MM.1S (cell line): ENCODE results near the gene FBLN2.

ENCODE experiments used
- DNase-seq: peaks from one replicate; pipeline ENCODE4 v3.0.0-alpha.2; 2015
- H2AFZ ChIP-seq: fragments of 300-600 bp; sonication (generic); 2 replicates; pipeline ENCODE4 v1.6.0; 2016; ENCODE audit warnings: antibody characterized with exemption, low read length
- H3F3A ChIP-seq: fragments of 300-600 bp; sonication (generic); 2 replicates; pipeline ENCODE4 v1.6.1; 2016; ENCODE audit warnings: mild to moderate bottlenecking, antibody characterized with exemption, low read length, moderate library complexity, mixed read lengths; ENCODE audit not compliant: insufficient read depth
- H3K27ac ChIP-seq: fragments of 300-600 bp; sonication (generic); 2 replicates; pipeline ENCODE4 v1.5.1; 2016; ENCODE audit warnings: mild to moderate bottlenecking, low read length
- H3K27me3 ChIP-seq: fragments of 300-600 bp; sonication (generic); replicated peaks from 2 replicates; pipeline ENCODE4 v1.6.0; 2016; ENCODE audit warnings: low read length; ENCODE audit not compliant: insufficient read depth
- H3K36me3 ChIP-seq: fragments of 300-600 bp; sonication (generic); replicated peaks from 2 replicates; pipeline ENCODE4 v1.6.1; 2016; ENCODE audit warnings: mild to moderate bottlenecking, low read length, mixed read lengths; ENCODE audit not compliant: insufficient read depth
- H3K4me1 ChIP-seq: fragments of 300-600 bp; sonication (generic); 2 replicates; pipeline ENCODE4 v1.6.1; 2016; ENCODE audit warnings: low read length, mixed read lengths
- H3K4me2 ChIP-seq: fragments of 300-600 bp; sonication (generic); 2 replicates; pipeline ENCODE4 v1.6.0; 2016; ENCODE audit warnings: low read depth, low read length
- H3K4me3 ChIP-seq: fragments of 300-600 bp; sonication (generic); 2 replicates; pipeline ENCODE4 v1.5.1; 2016; ENCODE audit warnings: low read length, mixed read lengths
- H3K79me2 ChIP-seq: fragments of 300-600 bp; sonication (generic); 2 replicates; pipeline ENCODE4 v1.6.1; 2016; ENCODE audit warnings: mixed run types, low read length, mixed read lengths
- H3K9ac ChIP-seq: fragments of 300-600 bp; sonication (generic); 2 replicates; pipeline ENCODE4 v1.6.1; 2016; ENCODE audit warnings: low read length, mixed read lengths
- H3K9me2 ChIP-seq: fragments of 300-600 bp; sonication (generic); replicated peaks from 2 replicates; pipeline ENCODE4 v1.6.1; 2016; ENCODE audit warnings: mild to moderate bottlenecking, low read length, mixed read lengths; ENCODE audit not compliant: insufficient read depth
- H3K9me3 ChIP-seq: fragments of 300-600 bp; sonication (generic); replicated peaks from 2 replicates; pipeline ENCODE4 v1.6.1; 2016; ENCODE audit warnings: mild to moderate bottlenecking, low read length, mixed read lengths; ENCODE audit not compliant: insufficient read depth
- H4K20me1 ChIP-seq: fragments of 300-600 bp; sonication (generic); 2 replicates; pipeline ENCODE4 v1.6.1; 2016; ENCODE audit warnings: mild to moderate bottlenecking, low read length, moderate library complexity, mixed read lengths; ENCODE audit not compliant: insufficient read depth
- EZH2 ChIP-seq: fragments of 300-600 bp; sonication (generic); optimal IDR thresholded peaks from 2 replicates; pipeline ENCODE3; 2017; ENCODE audit warnings: low read depth, mild to moderate bottlenecking, antibody characterized with exemption, low read length, mixed read lengths
- EZH2phosphoT487 ChIP-seq: fragments of 300-600 bp; sonication (generic); IDR thresholded peaks from 2 replicates; pipeline ENCODE4 v1.6.1; 2018; ENCODE audit warnings: antibody characterized with exemption, low read length
- TF ChIP-seq, protein P1 (sequence below): fragments of 300-600 bp; sonication (generic); IDR thresholded peaks from 2 replicates; pipeline ENCODE4 v1.5.1; 2016; ENCODE audit warnings: antibody characterized with exemption, low read length, mixed read lengths

FBLN2 gene

GRCh38 chr3:13501056-13501455 lies 47.9 kb upstream of the FBLN2 start:
- Histone ChIP-seq H3K4me3 (no peak overlapping the region), H3K9me2 (no peaks in the 10 kb centered on the region), H2AFZ (no peak overlapping the region), H3K4me1 (0 out of 2 replicates have a peak, but pooled peaks cover 3% of the 10 kb centered on the region), H3K4me2 (no peak overlapping the region), H3K36me3 (no peaks in the 10 kb centered on the region), H3K9me3 (no peaks in the 10 kb centered on the region), H3K79me2 (no peaks in the 10 kb centered on the region), H4K20me1 (no peaks in the 10 kb centered on the region), H3K27ac (no peak overlapping the region), H3F3A (peaks cover 3% of the 10 kb centered on the region; the same call in 1 of the 2 replicates), H3K27me3 (peaks cover 47% of the 10 kb centered on the region), H3K9ac (no peak overlapping the region)
- TF ChIP-seq EZH2 (no peak), EZH2phosphoT487 (no peak)
- TF ChIP-seq, protein P1, sequence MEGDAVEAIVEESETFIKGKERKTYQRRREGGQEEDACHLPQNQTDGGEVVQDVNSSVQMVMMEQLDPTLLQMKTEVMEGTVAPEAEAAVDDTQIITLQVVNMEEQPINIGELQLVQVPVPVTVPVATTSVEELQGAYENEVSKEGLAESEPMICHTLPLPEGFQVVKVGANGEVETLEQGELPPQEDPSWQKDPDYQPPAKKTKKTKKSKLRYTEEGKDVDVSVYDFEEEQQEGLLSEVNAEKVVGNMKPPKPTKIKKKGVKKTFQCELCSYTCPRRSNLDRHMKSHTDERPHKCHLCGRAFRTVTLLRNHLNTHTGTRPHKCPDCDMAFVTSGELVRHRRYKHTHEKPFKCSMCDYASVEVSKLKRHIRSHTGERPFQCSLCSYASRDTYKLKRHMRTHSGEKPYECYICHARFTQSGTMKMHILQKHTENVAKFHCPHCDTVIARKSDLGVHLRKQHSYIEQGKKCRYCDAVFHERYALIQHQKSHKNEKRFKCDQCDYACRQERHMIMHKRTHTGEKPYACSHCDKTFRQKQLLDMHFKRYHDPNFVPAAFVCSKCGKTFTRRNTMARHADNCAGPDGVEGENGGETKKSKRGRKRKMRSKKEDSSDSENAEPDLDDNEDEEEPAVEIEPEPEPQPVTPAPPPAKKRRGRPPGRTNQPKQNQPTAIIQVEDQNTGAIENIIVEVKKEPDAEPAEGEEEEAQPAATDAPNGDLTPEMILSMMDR = no peak
- no peak for DNase-seq

DNA sequence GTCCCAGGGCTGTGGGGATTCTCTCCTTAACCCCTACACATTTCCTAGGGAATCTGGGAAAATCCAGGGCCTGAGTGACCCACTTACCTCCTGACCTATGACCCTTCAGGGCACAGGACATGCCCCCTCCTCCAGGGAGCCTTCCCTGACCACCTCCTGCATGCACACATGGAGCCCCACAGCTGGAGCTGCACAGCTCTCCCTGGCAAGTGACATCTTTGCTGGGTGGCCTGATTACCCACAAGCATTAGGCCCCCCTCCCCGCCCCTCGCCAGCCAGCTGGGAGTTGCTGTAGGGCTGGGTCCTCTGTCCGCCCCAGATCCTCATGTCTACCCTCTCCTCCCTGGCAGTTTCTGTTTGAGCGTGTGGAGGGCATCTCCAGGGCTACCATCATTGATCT lies 47.4 kb upstream of the FBLN2 start:
- no peak overlapping the region for H2AFZ ChIP-seq

GRCh38 chr3:13501958-13502790 lies 46.8 kb upstream of the FBLN2 start:
- Histone ChIP-seq H3F3A (peaks cover 3% of the 10 kb centered on the region; the same call in 1 of the 2 replicates), H3K4me2 (no peak overlapping the region), H3K79me2 (no peaks in the 10 kb centered on the region), H3K27ac (no peak overlapping the region), H3K4me1 (0 out of 2 replicates have a peak, but pooled peaks cover 3% of the 10 kb centered on the region), H4K20me1 (no peaks in the 10 kb centered on the region), H3K27me3 (peaks cover 47% of the 10 kb centered on the region), H3K9me2 (no peaks in the 10 kb centered on the region), H3K9ac (no peak overlapping the region), H3K9me3 (no peaks in the 10 kb centered on the region), H2AFZ (no peak overlapping the region), H3K36me3 (no peaks in the 10 kb centered on the region), H3K4me3 (no peak overlapping the region)
- no peak for DNase-seq
- TF ChIP-seq, protein P1 = no peak
- TF ChIP-seq EZH2 (no peak), EZH2phosphoT487 (no peak)

More for the DNA sequence above, 47.4 kb upstream of the FBLN2 start:
- TF ChIP-seq EZH2 (no peak), EZH2phosphoT487 (no peak)
- TF ChIP-seq, protein P1 = no peak
- H3K27me3 ChIP-seq = peaks cover 47% of the 10 kb centered on the region
- DNase-seq = no peak
- peaks cover 3% of the 10 kb centered on the region; the same call in 1 of the 2 replicates for H3F3A ChIP-seq
- no peaks in the 10 kb centered on the region for H3K9me3 ChIP-seq
- no peak overlapping the region for H3K27ac ChIP-seq
- H3K4me2 ChIP-seq = no peak overlapping the region
- no peaks in the 10 kb centered on the region for H4K20me1 ChIP-seq
- H3K4me1 ChIP-seq = 0 out of 2 replicates have a peak, but pooled peaks cover 3% of the 10 kb centered on the region
- H3K79me2 ChIP-seq = no peaks in the 10 kb centered on the region
- no peaks in the 10 kb centered on the region for H3K9me2 ChIP-seq
- H3K36me3 ChIP-seq = no peaks in the 10 kb centered on the region
- H3K9ac ChIP-seq = no peak overlapping the region
- H3K4me3 ChIP-seq = no peak overlapping the region
